Measurements from ENCODE around the gene MTAP. TPM values are rescaled to one million over a fixed set of nuclear protein-coding genes. Genes with fewer than 3 reads are reported as not detected.

The MTAP gene
- total RNA-seq, 1 experiment from 2014 or later, result 102 TPM

DNA sequence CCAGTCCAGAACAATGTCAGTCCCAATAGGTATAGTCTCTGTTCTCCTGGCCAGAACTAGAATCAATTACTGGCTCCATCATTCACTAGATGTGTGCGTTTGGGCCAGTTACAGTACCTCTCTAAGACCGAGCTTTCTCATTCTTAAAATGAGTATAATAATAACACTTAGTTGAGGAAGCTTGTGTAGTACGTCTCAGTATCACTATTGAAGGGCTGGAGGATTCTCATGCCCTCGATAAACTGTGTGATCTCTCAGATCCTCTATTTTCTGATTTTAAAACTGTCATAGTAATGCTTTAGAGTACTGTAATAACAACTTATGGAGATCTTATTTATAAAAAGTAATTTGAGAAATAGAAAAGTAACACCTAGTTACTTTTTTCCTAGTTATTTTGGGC lies 141.0 kb downstream of the MTAP start:
- no peak overlapping the region for H4K5ac ChIP-seq (ENCODE audit: insufficient read length, low read depth, low read length)
- peaks cover 0 to 4% (median 0%) of the 10 kb centered on the region in 3 experiments; a peak in 2 of 7 replicates for H3K36me3 Mint-ChIP-seq (ENCODE audit: insufficient read depth in 1 of 3, low read depth in 3 of 3)
- no peak overlapping the region for H4K91ac ChIP-seq (ENCODE audit: insufficient read length, low read depth, low read length)
- no peak overlapping the region for H2BK20ac ChIP-seq (ENCODE audit: low read depth, low read length, poor library complexity, severe bottlenecking)
- DNase-seq, result no peak
- H3K4me2 ChIP-seq (ENCODE audit: insufficient read depth, insufficient read length, low read length), result no peak overlapping the region
- no peak overlapping the region for H3T11ph ChIP-seq (ENCODE audit: low read length)
- no peaks in the 10 kb centered on the region for H4K20me1 ChIP-seq (ENCODE audit: control insufficient read depth, insufficient read depth, insufficient read length)
- H3K14ac ChIP-seq (ENCODE audit: insufficient read depth, low read length), result no peak overlapping the region
- H2BK5ac ChIP-seq (ENCODE audit: insufficient read length, low read length), result no peak overlapping the region
- no peak overlapping the region for H3K27ac Mint-ChIP-seq
- no CpG with 5 or more reads among the region's 4 CpGs for WGBS (ENCODE audit: extremely low coverage, insufficient read length, low lambda C conversion rate)
- no peaks in the 10 kb centered on the region for H3K4me1 ChIP-seq (ENCODE audit: insufficient read depth, low read length)
- peaks cover 3% of the 10 kb centered on the region for H3K27me3 Mint-ChIP-seq (ENCODE audit: low read depth)
- no peak overlapping the region for H2BK120ac ChIP-seq (ENCODE audit: low read depth, low read length, poor library complexity, severe bottlenecking)
- H3K79me1 ChIP-seq (ENCODE audit: insufficient read depth, low read depth, low read length, poor library complexity, severe bottlenecking), result no peaks in the 10 kb centered on the region
- TF ChIP-seq, protein P1, sequence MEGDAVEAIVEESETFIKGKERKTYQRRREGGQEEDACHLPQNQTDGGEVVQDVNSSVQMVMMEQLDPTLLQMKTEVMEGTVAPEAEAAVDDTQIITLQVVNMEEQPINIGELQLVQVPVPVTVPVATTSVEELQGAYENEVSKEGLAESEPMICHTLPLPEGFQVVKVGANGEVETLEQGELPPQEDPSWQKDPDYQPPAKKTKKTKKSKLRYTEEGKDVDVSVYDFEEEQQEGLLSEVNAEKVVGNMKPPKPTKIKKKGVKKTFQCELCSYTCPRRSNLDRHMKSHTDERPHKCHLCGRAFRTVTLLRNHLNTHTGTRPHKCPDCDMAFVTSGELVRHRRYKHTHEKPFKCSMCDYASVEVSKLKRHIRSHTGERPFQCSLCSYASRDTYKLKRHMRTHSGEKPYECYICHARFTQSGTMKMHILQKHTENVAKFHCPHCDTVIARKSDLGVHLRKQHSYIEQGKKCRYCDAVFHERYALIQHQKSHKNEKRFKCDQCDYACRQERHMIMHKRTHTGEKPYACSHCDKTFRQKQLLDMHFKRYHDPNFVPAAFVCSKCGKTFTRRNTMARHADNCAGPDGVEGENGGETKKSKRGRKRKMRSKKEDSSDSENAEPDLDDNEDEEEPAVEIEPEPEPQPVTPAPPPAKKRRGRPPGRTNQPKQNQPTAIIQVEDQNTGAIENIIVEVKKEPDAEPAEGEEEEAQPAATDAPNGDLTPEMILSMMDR (conservative IDR thresholded peaks at IDR 0.05), result no peak
- H3K9ac ChIP-seq (ENCODE audit: extremely low read depth, insufficient read length, low read length), result no peak overlapping the region
- H3K27me3 ChIP-seq (ENCODE audit: insufficient read depth, low read length), result no peaks in the 10 kb centered on the region
- no peak overlapping the region for H4K8ac ChIP-seq (replicated peaks; ENCODE audit: insufficient read length, low read depth, low read length)
- no peaks in the 10 kb centered on the region for H3K23me2 ChIP-seq (ENCODE audit: insufficient read length, low read depth, low read length, poor library complexity, severe bottlenecking)
- no peaks in the 10 kb centered on the region for H3K9me3 ChIP-seq (ENCODE audit: control insufficient read depth, low read depth, low read length)
- H3K9me3 Mint-ChIP-seq, result peaks cover 0 to 3% of the 10 kb centered on the region in 2 experiments; a peak in 2 of 5 replicates
- H2AFZ ChIP-seq (ENCODE audit: low read length), result no peak overlapping the region
- no peak overlapping the region for H2BK15ac ChIP-seq (ENCODE audit: low read depth, low read length)
- H3K56ac ChIP-seq (ENCODE audit: insufficient read length, low read depth, low read length), result no peak overlapping the region
- no peak overlapping the region for H3K27ac ChIP-seq (ENCODE audit: insufficient read length, low read depth, low read length)
- no peaks in the 10 kb centered on the region for H3K4me1 Mint-ChIP-seq
- no peaks in the 10 kb centered on the region for H3K79me2 ChIP-seq (ENCODE audit: insufficient read depth, low read length)
- no peak overlapping the region for H3K23ac ChIP-seq (ENCODE audit: insufficient read length, low read depth, low read length)
- H3K18ac ChIP-seq (ENCODE audit: insufficient read length, low read depth, low read length), result no peak overlapping the region
- H3K4ac ChIP-seq (ENCODE audit: low read depth, low read length), result no peak overlapping the region
- no peak overlapping the region for H2AK5ac ChIP-seq (ENCODE audit: insufficient read length, low read length)
- no peak overlapping the region for H2BK12ac ChIP-seq (ENCODE audit: insufficient read length, low read depth, low read length)
- H3K4me3 Mint-ChIP-seq, result no peak overlapping the region

Measured in H9 (cell line).